Trophoblast cell (in vitro differentiated cells and primary cell): ENCODE results near the gene RNGTT.

Source experiments
- DNase-seq, 2 donors: peaks; one replicate each; pipeline ENCODE4 v3.0.0-alpha.2; 2016
- H2AFZ ChIP-seq: 2 replicates; pipeline ENCODE4 v1.6.1; 2013; ENCODE audit warnings: low read length, moderate library complexity, mild to moderate bottlenecking; ENCODE audit not compliant: insufficient read depth, poor library complexity
- H2AK5ac ChIP-seq: 2 replicates; pipeline ENCODE4 v1.6.1; 2013; ENCODE audit warnings: mild to moderate bottlenecking, low read length
- H2BK120ac ChIP-seq: 2 replicates; pipeline ENCODE4 v1.6.1; 2013; ENCODE audit warnings: low read length, mild to moderate bottlenecking, moderate library complexity; ENCODE audit not compliant: insufficient read depth, poor library complexity
- H2BK12ac ChIP-seq: 2 replicates; pipeline ENCODE4 v1.6.1; 2013; ENCODE audit warnings: mild to moderate bottlenecking, low read length, moderate library complexity
- H2BK5ac ChIP-seq: 2 replicates; pipeline ENCODE4 v1.6.1; 2013; ENCODE audit warnings: low read length, low read depth, moderate library complexity, mild to moderate bottlenecking; ENCODE audit not compliant: poor library complexity
- H3K14ac ChIP-seq: 2 replicates; pipeline ENCODE4 v1.6.1; 2013; ENCODE audit warnings: mild to moderate bottlenecking, low read length
- H3K18ac ChIP-seq: 2 replicates; pipeline ENCODE4 v1.6.1; 2013; ENCODE audit warnings: mild to moderate bottlenecking, low read length
- H3K23ac ChIP-seq: 2 replicates; pipeline ENCODE4 v1.6.1; 2013; ENCODE audit warnings: low read length
- H3K27ac ChIP-seq: 2 replicates; pipeline ENCODE4 v1.5.1; 2013; ENCODE audit warnings: low read depth, mild to moderate bottlenecking, inconsistent platforms, low read length, moderate library complexity
- H3K27me3 ChIP-seq: 2 replicates; pipeline ENCODE4 v1.6.1; 2013; ENCODE audit warnings: inconsistent platforms, mild to moderate bottlenecking, low read length, moderate library complexity; ENCODE audit not compliant: insufficient read depth
- H3K36me3 ChIP-seq, 2 experiments: 1 replicate in 1 of 2; 2 replicates in 1 of 2; pipeline ENCODE4 v1.6.1; 2013; ENCODE audit warnings: low read length in 2 of 2, mild to moderate bottlenecking in 2 of 2, moderate library complexity in 1 of 2; ENCODE audit not compliant: insufficient read depth in 2 of 2, control insufficient read depth in 1 of 2
- H3K4ac ChIP-seq: 2 replicates; pipeline ENCODE4 v1.6.1; 2013; ENCODE audit warnings: low read depth, mild to moderate bottlenecking, low read length, moderate library complexity
- H3K4me1 ChIP-seq, 2 experiments: 1 replicate in 1 of 2; 2 replicates in 1 of 2; pipeline ENCODE4 v1.6.1; 2013; ENCODE audit warnings: low read length in 2 of 2, mild to moderate bottlenecking in 2 of 2, moderate library complexity in 1 of 2; ENCODE audit not compliant: insufficient read depth in 2 of 2, control insufficient read depth in 1 of 2
- H3K4me2 ChIP-seq: 2 replicates; pipeline ENCODE4 v1.6.1; 2013; ENCODE audit warnings: inconsistent platforms, mild to moderate bottlenecking, low read length, moderate library complexity
- H3K4me3 ChIP-seq: 2 replicates; pipeline ENCODE4 v1.5.1; 2013; ENCODE audit warnings: mild to moderate bottlenecking, low read depth, low read length, inconsistent platforms
- H3K79me1 ChIP-seq: one replicate; pipeline ENCODE4 v1.6.1; 2013; ENCODE audit warnings: low read length
- H3K79me2 ChIP-seq: 2 replicates; pipeline ENCODE4 v1.6.1; 2013; ENCODE audit warnings: low read length, mild to moderate bottlenecking; ENCODE audit not compliant: control insufficient read depth, insufficient read depth, poor library complexity
- H3K9ac ChIP-seq: 2 replicates; pipeline ENCODE4 v1.6.1; 2013; ENCODE audit warnings: mild to moderate bottlenecking, low read length
- H3K9me3 ChIP-seq: 2 replicates; pipeline ENCODE4 v1.6.1; 2013; ENCODE audit warnings: low read depth, mild to moderate bottlenecking, control low read depth, inconsistent platforms, low read length; ENCODE audit not compliant: insufficient read depth
- H4K12ac ChIP-seq: 2 replicates; pipeline ENCODE4 v1.6.1; 2013; ENCODE audit warnings: low read depth, mild to moderate bottlenecking, low read length, moderate library complexity
- H4K8ac ChIP-seq: 2 replicates; pipeline ENCODE4 v1.6.1; 2013; ENCODE audit warnings: low read depth, mild to moderate bottlenecking, low read length, moderate library complexity
- H4K91ac ChIP-seq: one replicate; pipeline ENCODE4 v1.6.1; 2013; ENCODE audit warnings: low read depth, mild to moderate bottlenecking, low read length, moderate library complexity
- WGBS: extraction: QIAGEN DNeasy Blood & Tissue Kit; methylation state at CpG from one replicate; pipeline ENCODE4 v1.1.7; 2013; ENCODE audit warnings: missing lambda C conversion rate; ENCODE audit not compliant: insufficient read length, insufficient coverage; ENCODE audit errors: extremely low coverage; 5-methylcytosine and 5-hydroxymethylcytosine counted together

The RNGTT gene

GRCh38 chr6:88866856-88867255, 96.6 kb downstream of the RNGTT start:
- H3K14ac ChIP-seq = no peak overlapping the region
- H3K9ac ChIP-seq = no peak overlapping the region
- no CpG with 5 or more reads among the region's 2 CpGs for WGBS
- no peak overlapping the region for H2BK120ac ChIP-seq
- no peak overlapping the region for H4K12ac ChIP-seq
- no peak overlapping the region for H2AK5ac ChIP-seq
- no peak for DNase-seq
- no peaks in the 10 kb centered on the region for H3K4me1 ChIP-seq
- no peak overlapping the region for H2BK12ac ChIP-seq
- H4K91ac ChIP-seq = no peak overlapping the region
- no peak overlapping the region for H3K4me3 ChIP-seq
- H3K79me2 ChIP-seq = no peaks in the 10 kb centered on the region
- no peaks in the 10 kb centered on the region for H3K27me3 ChIP-seq
- H3K18ac ChIP-seq = no peak overlapping the region
- H3K9me3 ChIP-seq = no peaks in the 10 kb centered on the region
- H3K36me3 ChIP-seq = peaks cover 0 to 3% of the 10 kb centered on the region in 2 experiments
- no peak overlapping the region for H2BK5ac ChIP-seq
- no peak overlapping the region for H3K4ac ChIP-seq
- H3K4me2 ChIP-seq = no peak overlapping the region
- no peaks in the 10 kb centered on the region for H3K79me1 ChIP-seq
- no peak overlapping the region for H3K23ac ChIP-seq
- H3K27ac ChIP-seq = no peak overlapping the region
- no peak overlapping the region for H2AFZ ChIP-seq
- no peak overlapping the region for H4K8ac ChIP-seq

GRCh38 chr6:88865275-88865674, 98.1 kb downstream of the RNGTT start:
- Histone ChIP-seq H3K27me3 (no peaks in the 10 kb centered on the region), H2AFZ (no peak overlapping the region), H3K18ac (no peak overlapping the region), H3K4me3 (no peak overlapping the region), H4K91ac (no peak overlapping the region), H3K4me2 (no peak overlapping the region), H3K9me3 (no peaks in the 10 kb centered on the region), H2BK12ac (no peak overlapping the region), H2AK5ac (no peak overlapping the region), H3K23ac (no peak overlapping the region), H3K36me3 (peaks cover 0 to 3% of the 10 kb centered on the region in 2 experiments), H4K12ac (no peak overlapping the region), H2BK120ac (no peak overlapping the region), H3K9ac (no peak overlapping the region), H2BK5ac (no peak overlapping the region), H3K14ac (no peak overlapping the region), H3K79me1 (no peaks in the 10 kb centered on the region), H4K8ac (no peak overlapping the region), H3K79me2 (no peaks in the 10 kb centered on the region), H3K27ac (no peak overlapping the region), H3K4me1 (no peaks in the 10 kb centered on the region), H3K4ac (no peak overlapping the region)
- no CpG with 5 or more reads among the region's 2 CpGs for WGBS
- DNase-seq = no peak

GRCh38 chr6:88864359-88865054, 98.9 kb downstream of the RNGTT start:
- Histone ChIP-seq H2BK120ac (no peak overlapping the region), H3K4ac (no peak overlapping the region), H2BK5ac (no peak overlapping the region), H4K91ac (no peak overlapping the region), H4K12ac (no peak overlapping the region), H3K79me2 (no peaks in the 10 kb centered on the region), H3K9me3 (no peaks in the 10 kb centered on the region), H3K4me2 (no peak overlapping the region), H3K14ac (no peak overlapping the region), H3K4me3 (no peak overlapping the region), H2AFZ (no peak overlapping the region), H3K36me3 (peaks cover 0 to 3% of the 10 kb centered on the region in 2 experiments), H3K4me1 (no peaks in the 10 kb centered on the region), H3K79me1 (no peaks in the 10 kb centered on the region), H3K9ac (no peak overlapping the region), H4K8ac (no peak overlapping the region), H3K23ac (no peak overlapping the region), H2AK5ac (no peak overlapping the region), H2BK12ac (no peak overlapping the region), H3K27me3 (no peaks in the 10 kb centered on the region), H3K27ac (no peak overlapping the region), H3K18ac (no peak overlapping the region)
- no peak for DNase-seq

GRCh38 chr6:88860310-88860709, 103.1 kb downstream of the RNGTT start:
- Histone ChIP-seq H3K4ac (no peak overlapping the region), H3K9ac (no peak overlapping the region), H3K23ac (no peak overlapping the region), H3K79me1 (no peaks in the 10 kb centered on the region), H2BK12ac (no peak overlapping the region), H3K4me3 (no peak overlapping the region), H3K36me3 (peaks cover 0 to 3% of the 10 kb centered on the region in 2 experiments), H4K8ac (no peak overlapping the region), H3K4me1 (no peaks in the 10 kb centered on the region), H2BK120ac (no peak overlapping the region), H4K91ac (no peak overlapping the region), H3K27me3 (no peaks in the 10 kb centered on the region), H3K79me2 (no peaks in the 10 kb centered on the region), H2BK5ac (no peak overlapping the region), H3K4me2 (no peak overlapping the region), H4K12ac (no peak overlapping the region), H3K9me3 (no peaks in the 10 kb centered on the region), H3K18ac (no peak overlapping the region), H2AFZ (no peak overlapping the region), H3K27ac (no peak overlapping the region), H3K14ac (no peak overlapping the region), H2AK5ac (no peak overlapping the region)
- no peak for DNase-seq
- no CpG with 5 or more reads among the region's 2 CpGs for WGBS
